GM23248 (cell line): ENCODE data around the gene ACOX3.

ENCODE experiments used
- EZH2 ChIP-seq: fragments of 200-600 bp; sonication (generic); IDR thresholded peaks from 2 replicates; pipeline ENCODE4 v1.6.1; 2018; ENCODE audit warnings: antibody characterized with exemption, mild to moderate bottlenecking; ENCODE audit not compliant: insufficient read depth, poor library complexity, severe bottlenecking
- EZH2phosphoT487 ChIP-seq: fragments of 200-600 bp; sonication (generic); IDR thresholded peaks from 2 replicates; pipeline ENCODE4 v1.6.1; 2018; ENCODE audit warnings: antibody characterized with exemption, moderate library complexity, mild to moderate bottlenecking, low read depth; ENCODE audit not compliant: insufficient read depth

- TF ChIP-seq EZH2 (no peak), EZH2phosphoT487 (no peak)
Observed at GRCh38 chr4:8477095-8477635, 36.6 kb upstream of the ACOX3 start.
